ENCODE data around the gene PPP2R5C.
"Not testable (repeated sequence)": the region's sequence is repeated elsewhere in the genome, so short reads cannot be mapped to it uniquely, and the experiment has no call there.

Gene PPP2R5C

DNA sequence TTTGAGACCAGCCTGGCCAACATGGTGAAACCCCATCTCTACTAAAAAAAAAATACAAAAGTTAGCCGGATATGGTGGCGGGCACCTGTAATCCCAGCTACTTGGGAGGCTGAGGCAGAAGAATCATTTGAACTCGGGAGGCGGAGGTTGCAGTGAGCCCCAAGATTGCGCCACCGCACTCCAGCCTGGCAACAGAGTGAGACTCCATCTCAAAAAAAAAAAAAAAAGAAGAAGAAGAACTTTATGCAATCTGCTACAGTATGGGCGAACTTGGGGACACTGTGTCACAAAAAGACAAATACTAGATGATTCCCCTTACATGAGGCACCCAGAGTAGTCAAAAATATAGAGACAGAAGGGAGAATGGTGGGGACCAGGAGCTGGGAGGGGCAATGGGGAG lies 35.9 kb upstream of the PPP2R5C start:
- DNase-seq; in situ Hi-C loops (cut with HindIII; ENCODE audit: low pct_ligation_motif_present, low pct_unique_long_range_greater_than_20kb, low sequenced_read_pairs): not testable (repeated sequence)

DNA sequence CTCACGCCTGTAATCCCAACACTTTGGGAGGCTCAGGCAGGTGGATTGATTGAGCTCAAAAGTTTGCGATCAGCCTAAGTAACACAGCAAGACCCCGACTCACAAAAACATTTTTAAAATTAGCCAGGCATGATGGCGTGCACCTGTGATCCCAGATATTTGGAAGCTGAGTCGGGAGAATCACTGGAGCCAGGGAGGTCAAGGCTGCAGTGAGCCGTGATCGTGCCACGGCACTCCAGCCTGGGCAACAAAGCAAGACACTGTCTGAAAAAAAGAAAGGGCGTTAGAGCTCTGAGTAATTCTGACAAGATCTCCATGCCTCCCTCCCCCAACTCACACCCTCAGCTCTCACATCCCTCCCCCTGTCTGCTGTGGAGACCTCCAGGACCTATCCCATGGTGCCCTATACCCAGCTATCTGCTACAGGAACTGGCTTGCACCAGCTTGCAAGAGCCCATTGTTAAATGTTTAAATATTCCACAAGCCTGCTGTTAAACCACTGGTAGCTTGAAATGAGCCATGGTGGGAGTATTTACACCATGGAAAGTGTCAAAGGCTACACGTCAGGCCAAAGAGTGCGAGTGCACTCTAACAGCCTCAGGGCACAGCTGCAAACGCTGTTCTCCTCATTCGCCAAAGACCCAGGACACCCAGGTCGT lies 35.1 kb upstream of the PPP2R5C start:
- in situ Hi-C loops (cut with HindIII; ENCODE audit: low pct_ligation_motif_present, low pct_unique_long_range_greater_than_20kb, low sequenced_read_pairs): no loop called here
- no peak for DNase-seq

DNA sequence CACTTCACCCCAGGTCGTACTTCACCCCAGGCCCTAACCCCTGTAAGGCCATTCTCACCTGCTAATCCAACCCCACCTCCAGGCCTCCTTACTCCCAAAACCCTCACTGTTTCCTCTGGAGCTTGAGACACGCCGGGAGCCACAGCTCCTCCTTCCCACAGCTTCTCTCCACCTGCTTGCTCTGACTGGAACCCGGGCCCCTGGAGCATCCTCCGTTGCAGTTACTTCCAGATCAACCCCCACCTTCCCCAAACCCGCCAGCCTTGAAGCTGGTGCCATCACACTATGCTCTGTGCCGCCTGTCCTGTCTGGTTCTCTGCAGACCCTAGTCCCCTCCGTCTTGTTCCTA lies 34.6 kb upstream of the PPP2R5C start:
- in situ Hi-C loops (cut with HindIII; ENCODE audit: low pct_ligation_motif_present, low pct_unique_long_range_greater_than_20kb, low sequenced_read_pairs): no loop called here
- no peak for DNase-seq

DNA sequence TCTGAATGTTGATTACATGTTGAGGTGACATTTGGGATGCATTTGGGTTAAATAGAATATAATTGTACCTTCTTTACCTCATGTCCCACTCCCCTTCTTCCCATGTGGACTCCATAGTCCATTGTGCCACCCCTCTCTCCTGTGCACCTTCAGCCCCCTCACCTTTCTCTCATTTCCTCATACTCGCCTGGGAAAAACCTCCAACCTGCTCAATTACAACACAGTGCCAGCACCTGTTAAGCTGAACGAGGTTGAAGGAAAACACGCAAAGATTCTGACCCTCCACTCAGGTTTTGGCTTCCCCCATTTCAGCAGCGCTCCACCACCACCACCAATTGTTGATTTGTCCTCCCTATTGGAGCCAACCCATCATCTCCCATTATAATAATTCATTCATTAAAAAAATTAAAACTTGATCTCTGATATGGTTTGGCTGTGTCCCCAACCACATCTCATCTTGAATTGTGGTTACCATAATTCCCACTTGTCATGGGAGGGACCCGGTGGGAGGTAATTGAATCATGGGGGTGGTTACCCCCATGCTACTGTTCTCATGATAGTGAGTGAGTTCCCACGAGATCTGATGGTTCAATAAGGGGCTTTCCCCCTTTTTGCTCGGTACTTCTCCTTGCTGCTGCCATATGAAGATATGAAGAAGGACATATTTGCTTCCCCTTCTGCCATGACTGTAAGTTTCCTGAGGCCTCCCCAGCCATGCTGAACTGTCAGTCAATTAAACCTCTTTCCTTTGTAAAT lies 33.7 kb upstream of the PPP2R5C start:
- in situ Hi-C loops (cut with HindIII; ENCODE audit: low pct_ligation_motif_present, low pct_unique_long_range_greater_than_20kb, low sequenced_read_pairs): no loop called here
- no peak for DNase-seq

DNA sequence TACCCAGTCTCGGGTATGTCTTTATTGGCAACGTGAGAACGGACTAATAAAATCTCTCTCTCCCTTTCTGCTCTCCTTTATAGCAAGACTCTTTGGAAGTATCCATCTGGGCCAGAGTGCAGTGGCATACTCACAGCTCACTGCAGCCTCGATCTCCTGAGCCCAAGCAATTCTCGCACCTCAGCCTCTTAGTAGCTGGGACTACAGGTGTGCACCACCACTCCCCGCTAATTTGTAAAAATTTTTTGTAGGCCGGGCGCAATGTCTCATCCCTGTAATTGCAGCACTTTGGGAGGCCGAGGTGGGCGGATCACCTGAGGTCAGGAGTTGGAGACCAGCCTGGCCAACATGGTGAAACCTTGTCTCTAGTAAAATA lies 33.2 kb upstream of the PPP2R5C start:
- no peak for DNase-seq
- in situ Hi-C loops (cut with HindIII; ENCODE audit: low pct_ligation_motif_present, low pct_unique_long_range_greater_than_20kb, low sequenced_read_pairs): no loop called here

DNA sequence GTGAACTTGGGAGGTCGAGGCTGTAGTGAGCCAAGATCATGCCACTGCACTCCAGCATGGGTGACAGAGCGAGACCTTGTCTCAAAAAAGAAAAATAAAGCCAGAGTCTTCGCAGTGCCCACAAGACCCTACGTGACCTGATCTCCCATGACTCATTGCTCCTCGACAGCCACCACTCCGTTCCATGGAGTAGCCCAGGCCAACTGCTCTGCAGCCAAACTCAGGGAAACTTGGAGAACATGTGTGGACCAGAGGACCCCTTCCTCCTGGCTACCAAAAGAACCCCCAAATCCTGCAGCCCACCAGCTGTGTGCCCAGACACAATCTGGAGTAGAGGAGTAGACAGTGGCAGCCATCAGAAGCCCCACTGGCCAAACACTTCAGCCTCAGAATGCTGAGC lies 32.1 kb upstream of the PPP2R5C start:
- no peak for DNase-seq
- in situ Hi-C loops (cut with HindIII; ENCODE audit: low pct_ligation_motif_present, low pct_unique_long_range_greater_than_20kb, low sequenced_read_pairs): no loop called here

DNA sequence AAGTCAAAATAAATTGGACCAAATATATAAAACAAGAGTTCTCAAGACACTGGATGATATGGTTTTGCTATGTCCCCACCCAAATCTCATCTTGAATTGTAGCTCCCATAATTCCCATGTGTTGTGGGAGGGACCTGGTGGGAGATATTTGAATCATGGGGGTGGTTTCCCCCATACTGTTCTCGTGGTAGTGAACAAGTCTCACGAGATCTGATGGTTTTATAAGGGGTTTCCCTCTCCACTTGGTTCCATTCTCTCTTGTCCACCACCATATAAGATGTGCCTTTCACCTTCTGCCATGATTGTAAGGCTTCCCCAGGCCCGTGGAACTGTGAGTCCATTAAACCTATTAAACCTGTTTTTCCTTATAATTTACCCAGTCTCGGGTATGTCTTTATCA lies 31.4 kb upstream of the PPP2R5C start:
- DNase-seq; in situ Hi-C loops (cut with HindIII; ENCODE audit: low pct_ligation_motif_present, low pct_unique_long_range_greater_than_20kb, low sequenced_read_pairs): not testable (repeated sequence)

DNA sequence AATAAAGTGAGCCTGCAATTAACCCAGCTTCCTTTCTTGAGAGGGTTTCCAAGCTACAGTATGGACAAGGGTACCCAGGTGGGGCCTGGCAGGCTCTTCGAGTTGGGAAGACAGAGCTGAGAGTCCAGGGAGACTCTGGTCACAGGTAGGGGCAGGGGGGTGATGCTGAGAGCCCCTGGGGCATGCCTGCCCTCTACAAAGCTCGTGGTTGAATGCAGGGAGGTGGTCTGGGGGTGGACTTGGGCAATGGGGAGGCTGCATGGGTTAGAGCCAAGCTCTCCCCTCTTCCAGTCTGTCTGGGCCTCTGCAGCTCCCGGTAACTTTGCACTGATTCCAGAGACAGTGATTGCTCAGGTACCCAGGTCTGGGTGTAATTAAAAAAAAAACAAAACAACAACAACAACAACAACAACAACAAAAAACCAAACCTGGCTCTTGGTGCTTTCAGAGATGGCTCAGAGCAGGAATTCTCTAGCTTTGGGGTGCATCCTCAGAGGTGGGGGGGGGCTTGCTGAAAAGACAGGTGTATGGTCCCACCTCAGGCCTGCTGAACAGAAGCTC lies 30.8 kb upstream of the PPP2R5C start:
- in situ Hi-C loops (cut with HindIII; ENCODE audit: low pct_ligation_motif_present, low pct_unique_long_range_greater_than_20kb, low sequenced_read_pairs): no loop called here
- DNase-seq: no peak

DNA sequence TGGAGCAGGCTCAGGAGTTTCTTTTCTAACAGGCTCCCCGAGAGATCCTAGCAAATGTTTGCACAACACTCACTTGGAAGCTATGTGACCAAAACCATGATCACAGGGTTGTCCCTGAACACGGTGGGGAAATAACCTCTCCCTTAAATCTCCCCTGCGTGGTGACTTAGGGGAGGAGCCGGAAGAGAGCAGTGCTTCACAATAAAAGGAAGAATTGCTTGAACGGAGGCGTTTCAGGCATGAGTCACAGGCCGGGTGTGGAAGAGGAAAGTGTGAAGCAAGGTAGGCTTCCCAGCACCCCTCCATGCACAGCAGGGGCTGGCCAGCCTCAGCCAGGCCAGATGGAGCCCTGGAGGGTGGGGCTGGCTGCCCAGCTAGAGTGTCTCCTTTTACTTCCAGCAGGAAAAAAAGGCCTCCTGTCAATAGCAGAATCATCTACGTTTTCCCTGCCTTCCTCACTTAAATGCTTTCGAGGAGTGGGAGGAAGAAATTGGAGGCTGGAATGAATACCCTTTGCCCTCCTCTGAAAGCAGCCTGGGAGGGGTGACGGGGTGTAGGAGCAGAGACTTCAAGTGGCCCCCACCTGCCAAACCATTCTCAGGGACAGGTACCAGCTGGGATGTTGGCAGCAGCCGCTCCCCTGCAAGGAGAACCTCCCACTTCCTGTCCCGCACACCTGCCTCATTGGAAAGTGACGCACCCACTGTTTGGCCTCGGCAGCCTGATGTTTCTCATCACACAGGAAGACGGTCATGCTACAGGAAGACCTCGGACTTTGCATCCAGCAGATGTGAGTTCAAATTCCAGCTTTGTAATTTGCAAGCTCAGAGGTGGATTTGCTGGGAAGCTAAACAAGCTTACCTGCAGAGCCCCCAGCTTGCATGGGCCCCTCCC lies 30.1 kb upstream of the PPP2R5C start:
- in situ Hi-C loops (cut with HindIII; ENCODE audit: low pct_ligation_motif_present, low pct_unique_long_range_greater_than_20kb, low sequenced_read_pairs): no loop called here
- peak; percentile 68 for DNase-seq

DNA sequence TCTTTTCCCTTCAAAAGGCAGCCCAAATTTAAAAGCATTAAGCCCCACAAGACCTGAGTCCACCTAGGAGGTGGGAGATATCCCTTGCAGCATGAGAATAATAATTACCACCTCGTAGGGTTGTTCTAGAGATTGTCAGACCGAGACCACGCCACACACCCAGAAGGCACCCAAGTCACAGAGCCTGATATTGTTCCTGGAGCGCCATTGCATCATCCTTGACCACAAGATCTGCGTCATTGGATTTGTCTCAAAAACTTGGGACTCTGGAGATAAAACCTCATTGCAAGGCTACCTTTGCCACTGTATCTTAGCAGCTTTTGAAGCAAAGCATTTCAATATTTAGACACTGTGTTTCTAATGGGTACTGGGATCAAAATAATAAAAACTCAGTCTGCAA lies 29.4 kb upstream of the PPP2R5C start:
- in situ Hi-C loops (cut with HindIII; ENCODE audit: low pct_ligation_motif_present, low pct_unique_long_range_greater_than_20kb, low sequenced_read_pairs): no loop called here
- no peak for DNase-seq

DNA sequence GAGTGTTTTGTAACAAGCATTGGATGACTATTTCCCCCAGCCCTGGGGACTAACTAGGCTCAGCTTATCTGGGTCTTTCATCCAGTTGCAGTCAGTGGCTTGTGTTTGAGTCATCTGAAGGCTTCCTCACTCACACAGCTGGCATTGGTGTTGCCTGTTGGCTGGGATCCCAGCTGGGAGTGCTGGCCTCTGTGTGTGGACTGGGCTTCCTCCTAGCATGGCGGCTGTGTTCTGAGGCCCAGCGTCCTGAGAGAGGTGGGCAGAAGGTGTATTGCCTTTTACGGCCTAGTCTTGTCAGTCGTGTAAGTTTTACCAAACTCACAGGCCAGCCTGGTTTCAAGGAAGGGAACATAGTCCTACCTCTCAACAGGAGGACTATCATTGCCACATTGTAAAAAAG lies 28.3 kb upstream of the PPP2R5C start:
- no peak for DNase-seq
- in situ Hi-C loops (cut with HindIII; ENCODE audit: low pct_ligation_motif_present, low pct_unique_long_range_greater_than_20kb, low sequenced_read_pairs): no loop called here

DNA sequence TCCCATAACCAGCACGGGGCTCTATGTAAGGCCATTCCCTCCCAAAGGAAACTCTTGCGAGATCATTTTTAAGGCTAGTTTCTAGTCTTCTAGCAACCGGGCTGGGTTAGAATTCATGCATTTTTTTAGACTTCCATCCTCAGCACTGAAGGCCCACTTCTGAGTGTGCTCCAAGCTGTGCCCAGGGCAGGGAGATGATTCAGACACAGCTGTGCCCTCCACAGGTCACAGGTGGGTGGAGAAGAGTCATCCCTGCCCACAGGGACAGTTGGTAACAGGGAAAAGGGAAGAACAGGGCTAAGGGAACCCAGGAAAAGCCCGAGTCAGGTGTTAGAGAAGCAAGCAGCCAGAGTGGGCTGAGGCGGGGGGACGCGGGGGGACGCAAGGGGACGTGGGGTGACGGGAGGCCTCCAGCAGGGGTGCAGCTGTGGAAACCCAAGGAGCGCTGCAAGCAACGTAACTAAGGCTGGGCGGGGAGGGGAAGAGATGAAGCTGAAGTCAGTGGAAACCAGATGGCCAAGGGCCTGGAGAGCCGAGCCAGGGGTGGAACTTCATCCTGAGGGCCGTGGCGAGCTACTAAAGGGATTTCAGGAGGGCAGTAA lies 27.2 kb upstream of the PPP2R5C start:
- in situ Hi-C loops (cut with HindIII; ENCODE audit: low pct_ligation_motif_present, low pct_unique_long_range_greater_than_20kb, low sequenced_read_pairs): no loop called here
- DNase-seq: no peak

DNA sequence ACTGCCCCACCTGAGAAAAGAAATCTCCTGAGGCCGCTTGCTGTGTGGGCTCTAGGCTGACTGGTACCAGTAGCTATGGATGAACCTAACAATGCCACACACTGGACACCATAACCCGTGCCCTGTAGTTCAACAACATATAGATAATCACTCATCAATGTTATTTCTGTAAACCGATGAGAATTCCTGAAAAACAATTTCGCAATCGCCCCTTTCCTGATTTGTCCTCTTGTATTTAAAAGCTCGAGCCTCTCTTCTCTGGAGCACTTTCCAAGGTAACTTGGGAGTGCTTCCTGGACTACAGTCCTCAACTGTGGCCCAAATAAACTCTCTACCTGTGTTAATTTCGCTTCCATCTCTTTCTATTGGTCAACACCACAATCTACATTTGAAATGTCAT lies 26.1 kb upstream of the PPP2R5C start:
- in situ Hi-C loops (cut with HindIII; ENCODE audit: low pct_ligation_motif_present, low pct_unique_long_range_greater_than_20kb, low sequenced_read_pairs): no loop called here
- DNase-seq: no peak

DNA sequence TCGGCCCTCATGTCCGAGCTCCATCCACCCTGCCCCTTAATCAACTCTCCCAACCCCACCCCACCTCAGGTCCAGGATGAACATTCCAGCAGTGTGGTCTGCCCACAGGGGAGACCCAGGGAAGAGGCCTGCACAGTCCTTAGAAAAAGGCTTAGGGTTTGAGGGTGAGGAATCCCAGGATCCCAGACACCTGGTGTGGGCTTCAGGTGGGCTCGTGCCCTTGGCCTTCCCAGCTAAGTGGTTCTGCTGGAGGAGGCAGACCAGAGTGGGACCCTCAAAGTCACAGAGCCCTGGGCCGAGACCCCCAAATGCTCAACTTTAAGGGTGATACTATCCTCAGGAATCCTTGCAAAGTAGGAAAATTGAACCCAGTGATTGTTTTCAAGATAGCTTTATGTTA lies 25.4 kb upstream of the PPP2R5C start:
- no peak for DNase-seq
- in situ Hi-C loops (cut with HindIII; ENCODE audit: low pct_ligation_motif_present, low pct_unique_long_range_greater_than_20kb, low sequenced_read_pairs): no loop called here

DNA sequence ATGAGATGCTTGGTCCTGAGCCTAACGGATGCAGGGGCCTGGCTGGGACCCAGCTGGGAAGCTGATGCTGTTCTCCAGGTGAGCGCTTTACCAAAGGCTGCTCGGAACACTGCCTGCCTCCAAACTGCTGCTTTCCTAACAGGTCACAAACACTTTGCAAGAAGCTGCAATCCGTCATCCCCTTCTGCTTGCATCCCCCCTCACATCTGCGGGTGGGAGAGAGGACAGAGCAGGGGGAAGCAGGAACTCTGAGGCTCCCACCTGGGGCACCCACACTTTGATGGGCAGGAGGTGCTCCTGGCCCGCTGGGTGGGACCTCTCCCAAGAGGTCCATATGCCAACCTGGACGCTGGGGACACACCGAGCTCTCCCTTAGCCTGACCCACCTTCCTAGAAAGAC lies 24.9 kb upstream of the PPP2R5C start:
- in situ Hi-C loops (cut with HindIII; ENCODE audit: low pct_ligation_motif_present, low pct_unique_long_range_greater_than_20kb, low sequenced_read_pairs): no loop called here
- no peak for DNase-seq

DNA sequence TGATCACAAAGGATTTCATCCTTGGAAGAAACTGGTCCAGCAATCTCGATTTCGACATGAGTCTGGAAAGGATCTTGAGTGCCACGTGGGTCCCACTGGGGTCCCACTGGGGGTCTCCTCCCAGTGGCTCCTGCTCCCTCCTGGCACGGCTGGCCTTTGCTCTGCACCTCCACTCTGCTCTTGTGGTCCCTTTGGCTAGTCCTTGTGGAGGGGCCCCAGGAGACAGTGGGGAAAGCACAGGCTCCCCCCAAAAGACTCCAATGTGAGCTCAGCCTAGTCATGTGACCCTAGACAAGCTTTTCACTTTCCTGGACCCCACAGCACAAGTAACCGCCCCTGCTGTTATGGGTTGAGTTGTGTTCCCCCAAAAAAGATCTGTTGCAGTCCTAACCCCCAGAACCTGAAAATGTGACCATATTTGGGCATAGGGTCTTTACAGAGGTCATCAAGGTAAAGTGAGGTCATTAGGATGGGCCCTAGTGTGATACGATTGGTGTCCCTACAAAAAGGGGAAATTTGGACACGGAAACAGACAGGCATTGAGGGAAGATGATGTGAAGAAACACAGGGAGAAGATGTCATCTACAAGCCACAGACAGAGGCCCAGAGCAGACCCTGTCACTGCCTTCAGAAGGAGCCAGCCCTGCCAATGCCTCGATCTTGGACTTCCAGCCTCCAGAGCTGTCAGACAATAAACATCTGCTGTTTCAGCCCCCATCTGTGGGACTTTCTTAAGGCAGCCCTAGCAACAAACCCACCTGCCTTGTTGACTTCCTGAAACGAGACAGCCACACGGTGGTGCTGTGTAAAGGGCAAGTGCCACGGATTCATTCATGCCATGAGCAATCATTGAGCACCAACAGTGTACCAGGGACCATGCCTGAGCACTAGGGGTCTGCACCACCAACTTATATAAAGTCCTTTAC lies 23.8 kb upstream of the PPP2R5C start:
- no peak for DNase-seq
- in situ Hi-C loops (cut with HindIII; ENCODE audit: low pct_ligation_motif_present, low pct_unique_long_range_greater_than_20kb, low sequenced_read_pairs): no loop called here

DNA sequence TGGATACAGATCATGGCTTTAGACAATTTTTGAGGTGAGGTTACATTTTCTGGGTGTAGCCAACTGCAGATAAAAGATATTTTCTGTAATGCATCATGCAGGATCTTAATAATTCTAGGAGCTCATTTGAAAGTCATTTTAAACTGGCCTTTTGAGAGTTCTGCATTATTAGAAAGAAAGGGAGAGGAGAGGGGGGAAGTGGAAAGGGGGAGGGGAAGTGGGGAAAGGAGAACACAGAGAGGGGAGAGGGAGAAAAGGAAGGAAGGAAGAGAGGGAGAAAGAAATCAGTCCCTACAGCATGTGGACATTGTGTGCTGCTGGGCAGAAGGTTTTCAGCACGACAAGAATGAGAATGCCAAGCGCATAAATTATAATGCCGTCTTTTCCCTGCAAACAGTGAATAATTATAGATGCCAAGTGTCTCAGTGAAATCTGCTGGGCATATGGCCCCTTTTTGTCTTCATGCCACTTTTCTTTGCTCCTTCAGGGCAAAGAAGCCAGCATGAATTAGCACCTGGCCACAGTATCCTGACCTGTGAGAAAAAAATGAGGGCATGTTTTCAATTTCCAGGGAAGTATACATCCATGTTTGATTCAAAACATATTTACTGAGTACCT lies 22.7 kb upstream of the PPP2R5C start:
- DNase-seq: no peak
- in situ Hi-C loops (cut with HindIII; ENCODE audit: low pct_ligation_motif_present, low pct_unique_long_range_greater_than_20kb, low sequenced_read_pairs): no loop called here
